ENCODE results near the gene CCDC136.

Gene CCDC136

GRCh38 chr7:128844777-128845311 is 53.1 kb downstream of the CCDC136 start:
- DNase-seq (ENCODE audit: low spot score) = no peak

- DNase-seq (ENCODE audit: low spot score) = no peak
These were observed 53.7 kb downstream of the CCDC136 start for GRCh38 chr7:128845475-128845874.

GRCh38 chr7:128845987-128846386 is 54.2 kb downstream of the CCDC136 start:
- no peak for DNase-seq (ENCODE audit: low spot score)

- DNase-seq (ENCODE audit: low spot score) = no peak
These were observed 55.1 kb downstream of the CCDC136 start for GRCh38 chr7:128846781-128847444.

- no peak for DNase-seq (ENCODE audit: low spot score)
These were observed 56.0 kb downstream of the CCDC136 start for GRCh38 chr7:128847721-128848211.

- no peak for DNase-seq (ENCODE audit: low spot score)
These were observed 56.8 kb downstream of the CCDC136 start for GRCh38 chr7:128848289-128849155.

GRCh38 chr7:128849156-128849515 is 57.4 kb downstream of the CCDC136 start:
- DNase-seq (ENCODE audit: low spot score) = no peak

GRCh38 chr7:128849804-128850490 is 58.2 kb downstream of the CCDC136 start:
- DNase-seq (ENCODE audit: low spot score) = no peak

- no peak for DNase-seq (ENCODE audit: low spot score)
These were observed 60.9 kb downstream of the CCDC136 start for GRCh38 chr7:128852537-128853254.

- no peak for DNase-seq (ENCODE audit: low spot score)
These were observed 62.0 kb downstream of the CCDC136 start for GRCh38 chr7:128853799-128854198.

GRCh38 chr7:128854396-128854795 is 62.6 kb downstream of the CCDC136 start:
- DNase-seq (ENCODE audit: low spot score) = no peak

GRCh38 chr7:128855559-128855958 is 63.8 kb downstream of the CCDC136 start:
- no peak for DNase-seq (ENCODE audit: low spot score)

- no peak for DNase-seq (ENCODE audit: low spot score)
These were observed 64.4 kb downstream of the CCDC136 start for GRCh38 chr7:128856001-128856718.

- no peak for DNase-seq (ENCODE audit: low spot score)
These were observed 66.8 kb downstream of the CCDC136 start for GRCh38 chr7:128858380-128859231.

- DNase-seq (ENCODE audit: low spot score) = no peak
These were observed 67.7 kb downstream of the CCDC136 start for GRCh38 chr7:128859232-128860157.

GRCh38 chr7:128860158-128861073 is 68.6 kb downstream of the CCDC136 start:
- peak; percentile 10 for DNase-seq (ENCODE audit: low spot score)

- no peak for DNase-seq (ENCODE audit: low spot score)
These were observed 70.3 kb downstream of the CCDC136 start for GRCh38 chr7:128861957-128862570.

Data from hematopoietic multipotent progenitor cell treated with erythropoietin and hydrocortisone succinate and interleukin-3 and kit ligand, for 15 days (in vitro differentiated cells).